Pancreas (tissue), 10 donors: ENCODE results near the gene OR10AD1. TPM values are rescaled to one million over a fixed set of nuclear protein-coding genes. Genes with fewer than 3 reads are reported as not detected.

ENCODE experiments used
- ATAC-seq, 4 donors: fragments of 200-7000 bp; cut with Tn5 transposase; one replicate each; pipeline versions ENCODE4 v1.8.0 to v1.9.1; 2020; ENCODE audit warnings: mild to moderate bottlenecking in 4 of 4, moderate library complexity in 4 of 4
- DNase-seq, 6 donors: peaks; one replicate each; pipeline ENCODE4 v3.0.0-alpha.2; 2020
- FAIRE-seq: peaks from 2 replicates; lab custom pipeline; 2012; peaks lifted over from hg19 to GRCh38; lab: Jason Lieb, UNC
- H3K27ac ChIP-seq, 4 donors: fragments of 200-600 bp; sonication (generic); 1 replicate in 3 of 4; 2 replicates in 1 of 4; pipeline versions ENCODE4 v1.5.0 to v1.8.0; 2020
- H3K27me3 ChIP-seq, 4 donors: fragments of 200-600 bp; one replicate each; pipeline ENCODE4 v1.8.0; 2021
- H3K36me3 ChIP-seq, 3 donors: fragments of 200-600 bp; sonication (generic) in 1 of 3; one replicate each; pipeline versions ENCODE4 v1.5.0 to v1.8.0; 2020 to 2021
- H3K4me1 ChIP-seq, 3 donors: fragments of 200-600 bp; one replicate each; pipeline ENCODE4 v1.8.0; 2021
- H3K4me3 ChIP-seq, 4 donors: fragments of 200-600 bp; sonication (generic) in 2 of 4; one replicate each; pipeline versions ENCODE4 v1.5.0 to v1.8.0; 2020 to 2021
- H3K9me3 ChIP-seq, 4 donors: fragments of 200-600 bp; one replicate each; pipeline ENCODE4 v1.8.0; 2021
- CTCF ChIP-seq, 4 donors: fragments of 200-600 bp; sonication (generic) in 3 of 4; IDR thresholded peaks; one replicate each; pipeline versions ENCODE4 v1.5.0 to v1.8.0; 2021; ENCODE audit warnings: antibody characterized with exemption in 4 of 4
- WGBS, 2 donors: extraction: QIAGEN DNeasy Blood & Tissue Kit; methylation state at CpG; one replicate each; pipeline ENCODE4 v1.1.7; 2013; 5-methylcytosine and 5-hydroxymethylcytosine counted together
- intact Hi-C, 3 donors: fragments of 100-400 bp; cut with DNase I; formaldehyde crosslinking; loops; one replicate each; pipeline versions ENCODE4 v1.11.1 to v1.14.2; 2022
- polyA plus RNA-seq, 2 donors: library from polyadenylated mRNA; stranded (reverse); fragments of 200-250 nt; gene quantifications; one replicate each; pipeline ENCODE4 v1.2.3, GENCODE V29; 2013
- total RNA-seq, 6 donors: library from RNA; stranded (reverse); fragmentation: NEBNext Ultra II Directional in 4 of 6; extraction: Animal tissue kit (Norgen Biotek cat#: 25700) in 4 of 6; gene quantifications; one replicate each; pipeline versions ENCODE4 v1.2.1 to v1.2.4, GENCODE V29; 2021 to 2023
- donor health status: healthy with polysubstance abuse.
- donor health status: DM: no; HTN: no; CAD: no; lungs with moderate emphysema.
- donor health status: DM: no; HTN: no; CAD: no.
- donor health status: control.
- donor health status: control.
- donor health status: Bipolar disorder and iron deficiency.
- donor health status: DM: yes; HTN: yes; CAD: no.
- donor health status: DM: no; HTN: no; CAD: no.
- donor health status: DM: no; HTN: no; CAD: no.
- donor health status: DM: yes; HTN: yes; CAD: no.

The OR10AD1 gene
- total and polyA plus RNA-seq, 8 donors, result not detected

GRCh38 chr12:48187916-48188695 is 15.0 kb downstream of the OR10AD1 start:
- no peak overlapping the region for H3K4me3 ChIP-seq
- peaks cover 0 to 6% (median 3%) of the 10 kb centered on the region in 4 donors for H3K27me3 ChIP-seq
- H3K27ac ChIP-seq, result no peak overlapping the region
- ATAC-seq, result no peak
- FAIRE-seq, result no peak
- H3K9me3 ChIP-seq, result no peaks in the 10 kb centered on the region
- TF ChIP-seq CTCF (IDR thresholded peaks at IDR 0.05), result no peak
- DNase-seq, result no peak
- no peaks in the 10 kb centered on the region for H3K36me3 ChIP-seq
- intact Hi-C loops, result no loop called here
- WGBS, 2 donors, result 71 to 76% methylated on average over 10 of the region's 10 CpGs
- H3K4me1 ChIP-seq, result peaks cover 0 to 4% (median 0%) of the 10 kb centered on the region in 3 donors

GRCh38 chr12:48185181-48185919 is 17.7 kb downstream of the OR10AD1 start:
- intact Hi-C loops, result no loop called here
- FAIRE-seq, result no peak

GRCh38 chr12:48184549-48184922 is 18.6 kb downstream of the OR10AD1 start:
- intact Hi-C loops, result no loop called here
- no peak for TF ChIP-seq CTCF (IDR thresholded peaks at IDR 0.05)
- Histone ChIP-seq H3K4me3 (peak overlapping the region in 1 of 4 donors; percentile 43), H3K4me1 (peaks cover 0 to 7% (median 5%) of the 10 kb centered on the region in 3 donors), H3K27ac (no peak overlapping the region), H3K36me3 (no peaks in the 10 kb centered on the region), H3K27me3 (peaks cover 0 to 25% (median 3%) of the 10 kb centered on the region in 4 donors), H3K9me3 (no peaks in the 10 kb centered on the region)
- WGBS, 2 donors, result 11 to 12% methylated on average over 20 of the region's 20 CpGs
- FAIRE-seq (no peak), ATAC-seq (no peak), DNase-seq (peak in 1 of 6 donors; percentile 58)

More at GRCh38 chr12:48185181-48185919, 17.7 kb downstream of the OR10AD1 start:
- Histone ChIP-seq H3K36me3 (no peaks in the 10 kb centered on the region), H3K27me3 (peaks cover 0 to 25% (median 3%) of the 10 kb centered on the region in 4 donors), H3K27ac (no peak overlapping the region), H3K4me3 (no peak overlapping the region), H3K9me3 (no peaks in the 10 kb centered on the region), H3K4me1 (peaks cover 0 to 7% (median 5%) of the 10 kb centered on the region in 3 donors)
- WGBS, 2 donors, result 63 to 65% methylated on average over 10 of the region's 10 CpGs
- TF ChIP-seq CTCF (IDR thresholded peaks at IDR 0.05), result no peak
- ATAC-seq, result no peak
- DNase-seq, result no peak

GRCh38 chr12:48183876-48184548 is 19.1 kb downstream of the OR10AD1 start:
- Histone ChIP-seq H3K27me3 (peaks cover 0 to 25% (median 3%) of the 10 kb centered on the region in 4 donors), H3K36me3 (no peaks in the 10 kb centered on the region), H3K9me3 (no peaks in the 10 kb centered on the region), H3K27ac (no peak overlapping the region), H3K4me1 (peaks cover 0 to 7% (median 5%) of the 10 kb centered on the region in 3 donors), H3K4me3 (peak overlapping the region; percentile 21 to 43 (median 30))
- DNase-seq (peak in 3 of 6 donors; percentile 40 to 80 (median 57)), ATAC-seq (peak in 3 of 4 donors; percentile 7 to 52 (median 41)), FAIRE-seq (no peak)
- 1 to 4% methylated on average over 59 to 61 of the region's 61 CpGs for WGBS, 2 donors
- intact Hi-C loops, result no loop called here
- TF ChIP-seq CTCF (IDR thresholded peaks at IDR 0.05), result no peak
